Measurements from ENCODE around the gene LITAF.
A peak's percentile ranks its signal among the peaks of the same experiment; 100 is the strongest.
"Not testable (repeated sequence)": the region's sequence is repeated elsewhere in the genome, so short reads cannot be mapped to it uniquely, and the experiment has no call there.

Gene LITAF

DNA sequence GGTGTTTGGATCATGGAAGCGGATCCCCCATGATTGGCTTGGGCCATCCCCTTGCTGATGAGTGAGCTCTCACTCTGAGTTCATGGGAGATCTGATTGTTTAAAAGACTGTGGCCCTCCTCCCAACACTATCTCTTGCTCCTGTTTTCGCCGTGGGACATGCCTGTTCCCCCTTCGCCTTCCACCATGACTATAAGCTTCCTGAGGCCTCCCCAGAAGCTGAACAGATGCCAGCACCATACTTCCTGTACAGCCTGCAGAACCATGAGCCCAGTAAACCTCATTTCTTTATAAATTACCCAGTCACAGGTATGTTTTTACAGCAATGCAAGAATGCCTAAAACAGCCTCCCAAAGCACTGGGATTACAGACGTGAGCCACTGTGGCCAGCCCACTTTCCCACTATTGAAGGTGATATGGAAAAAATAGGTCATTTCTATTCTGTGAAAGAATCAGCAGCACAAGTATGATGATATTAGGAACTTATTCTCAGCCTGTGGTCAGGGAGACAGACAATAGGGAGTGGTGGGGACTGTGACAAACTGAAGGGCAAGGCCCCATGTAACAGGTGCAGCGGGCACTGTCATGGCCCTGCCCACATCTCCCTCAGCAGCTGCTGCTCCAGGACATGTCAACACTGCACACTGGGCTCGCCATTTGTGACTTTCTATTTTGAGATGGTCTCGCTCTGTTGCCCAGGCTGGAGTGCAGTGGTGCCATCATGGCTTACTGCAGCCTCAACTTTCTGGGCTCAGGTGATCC, 33.7 kb upstream of the LITAF start:
- no peak for DNase-seq

- peak in 1 of 14 donors; percentile 11 for DNase-seq
These were observed 32.7 kb upstream of the LITAF start for GRCh38 chr16:11619327-11619851.

DNA sequence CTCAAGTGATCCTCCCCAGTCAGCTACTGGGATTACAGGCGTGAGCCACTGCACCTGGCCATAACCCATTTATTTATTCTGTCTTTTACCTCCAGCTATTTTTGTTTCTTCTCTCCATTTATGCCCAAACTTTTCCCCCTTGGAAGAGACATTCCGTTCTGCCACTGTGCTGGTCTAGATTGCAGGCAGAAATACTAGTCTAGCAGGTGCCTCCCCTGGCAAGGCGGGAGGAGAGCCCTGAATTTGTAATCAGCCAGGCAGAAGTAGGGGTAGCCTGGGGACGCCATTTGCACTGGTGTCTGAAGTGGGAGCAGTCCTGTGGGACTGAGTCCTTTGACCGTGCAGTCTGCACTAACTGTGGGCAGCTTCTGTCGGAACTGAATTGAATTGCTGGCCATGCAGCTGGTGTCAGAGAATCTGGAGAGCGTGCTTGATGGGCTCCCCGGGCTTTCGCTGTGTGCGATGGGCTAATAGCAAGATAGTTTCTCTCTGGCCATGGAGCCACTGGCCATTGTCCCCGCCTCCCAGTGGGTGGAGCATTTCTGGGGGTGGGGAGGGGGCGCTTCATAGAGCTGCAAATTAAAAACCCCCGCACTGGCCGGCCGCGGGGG, 31.5 kb upstream of the LITAF start:
- no peak for DNase-seq

- no peak for DNase-seq
These were observed 29.2 kb upstream of the LITAF start for GRCh38 chr16:11615748-11616447.

DNA sequence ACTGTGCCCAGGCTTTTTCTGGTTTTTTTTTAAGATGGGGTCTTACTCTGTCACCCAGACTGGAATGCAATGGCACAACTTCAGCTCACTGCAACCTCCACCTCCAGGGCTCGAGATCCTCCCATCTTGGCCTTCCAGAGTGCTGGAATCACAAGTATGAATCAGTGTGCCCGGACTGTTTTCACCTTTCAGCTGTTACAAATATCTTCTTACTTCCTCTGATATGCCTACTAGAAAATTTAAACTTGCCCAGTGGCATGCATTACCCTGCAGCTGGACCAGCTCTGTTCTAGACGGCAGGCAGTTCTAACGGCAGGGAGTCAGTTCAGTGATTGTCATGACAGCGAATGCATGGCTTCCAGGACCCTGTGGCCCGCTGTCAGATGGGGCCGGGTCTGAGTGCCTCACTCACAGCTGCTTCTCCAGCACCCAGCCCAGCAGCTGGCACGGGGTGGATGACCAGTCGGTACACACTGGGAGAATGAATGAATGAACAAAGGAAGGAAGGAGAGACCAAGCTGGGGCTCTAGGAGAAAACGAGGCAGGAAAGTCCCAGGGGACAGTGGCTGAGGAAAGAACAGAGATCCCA, 28.0 kb upstream of the LITAF start:
- no peak for DNase-seq

DNA sequence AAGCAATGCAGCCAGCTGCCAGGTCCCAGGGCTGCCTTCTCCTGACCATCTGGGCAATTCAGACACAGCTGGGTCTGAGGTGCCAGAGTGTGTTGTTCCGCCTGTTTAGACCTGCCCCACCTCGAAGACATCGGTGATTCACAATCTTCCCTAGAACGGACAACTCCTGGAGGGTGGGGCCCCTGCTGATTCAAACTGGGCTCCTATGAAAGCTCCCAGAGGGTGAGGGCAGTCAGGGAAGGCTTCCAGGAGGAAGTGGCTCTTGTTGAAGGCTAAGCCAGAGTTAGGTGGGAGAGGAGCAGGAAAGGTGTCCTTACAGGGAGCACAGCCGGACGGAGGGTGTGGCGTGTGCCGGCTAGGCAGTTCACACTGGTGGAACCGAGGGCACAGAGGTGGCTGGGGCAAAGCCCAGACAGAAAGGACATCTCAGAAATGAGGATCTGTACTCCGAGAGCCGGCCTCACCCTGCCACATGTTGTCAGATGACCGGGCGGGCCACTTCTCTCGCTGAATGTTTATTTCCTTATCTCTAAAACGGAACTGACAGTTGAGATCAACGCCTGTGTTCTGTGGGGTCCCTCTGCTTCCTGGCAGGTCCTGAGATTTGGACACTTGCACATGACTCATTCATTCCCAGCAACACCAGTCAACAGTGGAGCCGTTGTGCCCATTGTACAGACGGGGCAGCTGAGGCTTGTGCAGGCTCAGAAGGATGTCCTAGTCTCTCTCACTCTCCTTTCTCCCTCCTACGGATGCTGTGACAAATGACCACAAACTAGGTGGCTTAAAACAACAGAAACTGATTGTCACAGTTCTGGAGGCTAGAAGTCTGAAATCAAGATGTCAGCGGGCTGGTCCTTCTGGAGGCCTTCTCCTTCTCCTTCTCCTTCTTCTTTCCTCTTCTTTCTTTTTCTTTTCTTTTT, 26.9 kb upstream of the LITAF start:
- peak in 8 of 14 donors; percentile 9 to 46 (median 34) for DNase-seq

DNA sequence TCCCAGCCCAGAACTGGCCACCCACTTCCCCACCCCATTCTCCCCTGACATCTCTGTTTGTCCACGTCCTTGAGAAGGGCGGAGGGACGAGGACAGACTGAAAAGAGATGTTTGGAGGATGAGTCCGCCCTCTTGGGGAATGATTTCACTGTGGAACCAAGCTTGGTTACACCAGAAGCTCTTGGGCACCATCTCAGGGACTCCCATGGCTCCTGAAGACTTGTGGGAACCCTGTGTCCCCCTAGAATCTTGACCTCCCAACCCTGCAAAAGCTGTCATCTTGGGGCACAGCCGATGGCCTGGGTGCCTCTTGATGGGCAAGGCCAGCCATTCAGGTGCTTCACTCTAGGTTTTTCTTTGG, 25.9 kb upstream of the LITAF start:
- no peak for DNase-seq

DNA sequence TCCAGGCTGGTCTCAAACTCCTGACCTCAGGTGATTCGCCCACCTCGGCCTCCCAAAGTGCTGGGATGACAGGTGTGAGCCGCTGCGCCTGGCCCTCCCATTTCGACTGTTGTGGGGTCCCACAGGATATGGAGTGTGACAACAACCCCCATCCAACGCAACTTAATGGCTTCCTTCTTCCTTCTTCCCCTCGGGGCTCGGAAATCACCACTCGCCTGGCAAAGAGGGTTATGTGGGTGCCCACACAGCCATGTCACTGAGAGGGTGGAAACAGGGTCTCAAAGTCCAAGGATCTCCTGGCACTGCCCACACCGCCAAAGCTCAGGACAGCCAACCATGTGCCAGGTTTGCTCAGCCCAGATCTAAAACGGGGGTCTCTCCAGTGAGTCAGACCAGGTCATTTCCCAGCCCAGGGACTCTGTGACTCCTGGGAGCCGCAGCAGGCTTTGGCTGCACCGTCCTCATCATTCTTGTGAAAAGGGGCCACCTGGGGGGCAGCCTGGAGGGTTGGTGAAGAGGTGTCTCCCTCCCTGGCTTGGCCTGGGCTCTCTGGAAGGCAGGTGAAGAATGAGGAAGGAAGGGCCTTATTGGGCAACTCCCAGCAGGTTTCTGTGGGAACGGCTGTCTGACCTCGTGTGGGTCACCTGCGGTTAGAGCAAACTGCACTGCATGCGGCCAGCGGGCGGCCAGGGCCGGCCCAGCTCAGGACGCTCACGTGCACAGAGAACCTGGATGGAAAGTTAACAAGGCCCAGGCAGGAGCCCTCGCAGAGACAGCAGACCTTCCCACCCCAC, 25.3 kb upstream of the LITAF start:
- peak in 7 of 14 donors; percentile 7 to 51 (median 21) for DNase-seq

GRCh38 chr16:11610580-11610979, 23.9 kb upstream of the LITAF start:
- no peak for DNase-seq

DNA sequence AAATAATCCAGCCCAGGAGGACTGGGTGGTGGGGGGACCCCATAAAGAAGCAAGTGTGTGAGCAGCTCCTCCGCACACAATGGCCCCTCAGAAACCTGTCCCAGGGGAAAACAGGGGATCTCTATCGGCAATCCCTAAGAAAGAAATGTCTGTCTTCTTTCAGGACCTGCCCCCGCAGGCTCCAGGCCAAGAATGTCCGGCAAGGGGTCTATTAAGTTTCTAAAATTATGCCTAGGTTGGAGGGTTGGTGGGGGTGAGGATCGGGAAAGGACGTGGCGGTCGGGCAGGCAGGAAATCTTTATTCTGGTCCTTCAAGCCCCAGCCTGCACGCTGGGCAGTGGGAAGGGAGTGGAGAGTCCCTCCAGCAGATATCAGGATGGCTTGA, 23.4 kb upstream of the LITAF start:
- DNase-seq = no peak

DNA sequence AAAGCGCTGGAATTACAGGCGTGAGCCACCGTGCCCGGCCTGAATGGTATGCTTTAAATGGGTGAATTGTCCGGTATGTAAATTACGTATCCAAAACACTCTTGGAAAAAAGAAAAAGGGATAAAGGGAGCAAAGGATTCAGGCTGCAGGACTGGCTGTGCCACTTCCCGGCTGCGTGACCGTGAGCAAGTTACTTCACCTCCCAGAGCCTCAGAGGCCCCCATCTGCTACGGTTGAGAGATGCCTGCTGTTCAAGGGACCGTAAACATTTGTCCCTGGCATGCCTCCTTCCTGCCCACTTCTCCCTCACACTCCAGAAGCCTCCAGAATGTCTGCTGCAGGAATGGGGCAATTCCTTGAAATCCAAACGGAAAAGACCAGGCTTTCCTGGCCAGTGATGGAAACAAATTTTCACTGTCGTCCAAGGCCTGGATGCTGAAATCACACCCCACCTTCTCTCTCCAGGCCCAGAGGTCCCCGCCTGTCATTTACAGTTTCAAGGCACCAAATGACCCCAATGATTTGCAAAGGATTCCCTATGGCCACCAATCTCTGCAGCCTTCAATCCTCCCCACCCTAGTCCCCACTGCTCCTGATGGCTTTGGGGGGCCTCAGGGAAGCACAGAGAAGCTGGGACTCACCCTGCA, 22.9 kb upstream of the LITAF start:
- DNase-seq = peak in 2 of 14 donors; percentile 9 to 52

DNA sequence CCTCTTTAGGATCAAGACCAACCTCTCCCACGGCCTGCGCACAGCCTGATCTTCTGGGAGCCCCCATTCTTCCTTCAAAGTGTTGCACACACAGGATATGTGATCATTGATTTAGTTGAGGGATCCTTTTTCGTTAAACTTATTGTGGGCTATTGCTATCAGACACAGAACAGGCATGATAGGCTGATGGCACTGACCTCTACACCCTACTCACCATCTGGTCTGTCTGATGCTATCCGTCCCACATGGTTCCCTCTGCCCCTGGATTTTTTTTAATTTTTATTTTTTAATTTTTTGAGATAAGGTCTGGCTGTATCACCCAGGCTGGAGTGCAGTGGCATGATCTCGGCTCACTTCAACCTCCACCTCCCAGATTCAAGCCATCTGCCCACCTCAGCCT, 19.2 kb upstream of the LITAF start:
- no peak for DNase-seq

- DNase-seq = no peak
These were observed 18.8 kb upstream of the LITAF start for GRCh38 chr16:11605564-11605886.

DNA sequence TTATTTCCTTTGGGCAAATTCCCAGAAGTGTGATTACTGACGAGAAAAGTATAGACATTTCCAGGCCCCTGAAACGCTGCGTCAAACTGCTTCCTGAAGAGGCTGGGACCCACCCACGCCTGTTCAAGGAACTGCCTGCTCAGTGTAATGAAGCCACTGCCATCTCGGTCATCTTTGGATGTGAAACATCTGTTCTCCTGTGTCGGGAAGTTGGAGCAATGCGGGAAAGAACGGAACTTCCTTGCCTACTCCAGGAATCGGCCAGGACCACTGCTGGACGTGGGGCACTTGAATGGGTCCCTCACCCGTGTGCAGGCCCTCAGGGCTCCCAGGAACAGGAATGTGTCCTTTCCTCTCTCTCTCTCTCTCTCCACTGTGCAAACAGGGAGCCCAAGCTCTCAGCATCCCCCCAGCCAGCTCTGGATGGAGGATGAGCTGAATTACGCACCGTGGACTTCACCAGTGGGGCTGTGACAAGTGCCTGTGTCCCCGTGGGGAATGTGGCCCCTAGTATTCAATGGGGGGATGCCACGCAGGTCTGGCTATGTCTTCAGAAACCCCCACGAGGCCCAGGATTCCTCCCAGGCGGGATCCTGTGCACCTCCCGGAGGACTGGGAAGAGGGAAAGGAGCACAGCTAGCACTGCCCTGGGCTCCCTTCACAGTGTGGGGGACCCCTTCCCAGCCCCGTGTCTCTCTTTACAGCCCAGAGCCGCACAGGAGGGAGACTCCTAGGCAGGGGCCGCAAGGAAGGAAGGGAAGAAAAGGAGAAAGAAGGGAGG, 18.3 kb upstream of the LITAF start:
- no peak for DNase-seq

DNA sequence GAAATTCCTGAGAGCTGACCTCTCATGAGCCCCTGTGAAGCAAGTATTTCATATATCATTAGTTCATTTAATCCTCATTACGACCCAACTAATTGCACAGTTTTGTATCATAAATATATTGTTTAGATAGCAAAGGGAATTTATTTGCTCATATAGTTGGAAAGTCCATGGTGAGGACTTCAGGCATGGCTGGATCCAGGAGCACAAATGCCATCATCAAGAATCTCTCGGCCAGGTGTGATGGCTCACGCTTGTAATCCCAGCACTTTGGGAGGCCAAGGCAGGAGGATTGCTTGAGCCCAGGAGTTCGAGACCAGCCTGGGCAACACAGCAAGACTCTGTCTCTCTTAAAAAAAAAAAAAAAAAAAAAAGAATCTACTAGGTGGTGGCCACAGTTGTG, 17.6 kb upstream of the LITAF start:
- not testable (repeated sequence) for DNase-seq

DNA sequence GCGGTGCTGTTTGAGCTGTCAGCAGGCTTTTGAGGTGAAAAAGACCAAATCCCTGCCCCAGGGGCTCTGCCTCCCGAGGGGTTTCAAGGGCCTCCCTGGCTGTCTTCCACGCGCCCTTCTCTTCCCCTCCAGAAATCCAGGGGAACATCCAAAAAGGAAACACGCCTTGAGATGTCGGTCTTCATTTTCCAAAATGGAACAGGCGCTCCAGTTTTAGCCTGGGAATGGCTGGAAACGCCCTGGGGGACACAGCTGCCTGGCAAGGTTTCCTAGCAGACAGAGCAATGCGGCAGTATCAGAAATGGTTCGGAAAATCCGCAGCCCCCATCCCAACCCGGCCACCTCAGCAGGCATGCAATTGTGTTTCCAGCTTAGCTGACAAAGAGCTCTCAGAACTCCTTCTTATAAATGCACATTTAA, 16.6 kb upstream of the LITAF start:
- no peak for DNase-seq

DNA sequence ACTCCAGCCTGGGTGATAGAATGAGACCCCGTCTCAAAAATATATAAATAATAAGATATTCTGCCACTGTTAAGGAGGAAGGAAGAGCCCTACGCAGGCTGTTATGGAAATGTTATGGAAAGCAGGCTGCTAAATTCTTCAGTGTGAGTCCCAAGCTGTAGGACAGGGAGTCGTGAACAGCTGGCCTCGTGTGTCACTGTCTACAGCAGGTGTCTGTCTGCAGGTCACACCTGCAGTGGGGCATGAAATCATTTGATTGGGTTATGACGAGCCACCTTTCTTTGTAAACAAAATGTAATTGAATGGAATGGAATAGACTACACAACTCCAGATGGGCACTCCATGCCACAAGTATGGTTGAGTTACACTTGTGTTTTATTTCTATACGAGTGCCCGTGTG, 15.6 kb upstream of the LITAF start:
- DNase-seq = no peak

- no peak for DNase-seq
These were observed 15.2 kb upstream of the LITAF start for GRCh38 chr16:11601911-11602310.

DNA sequence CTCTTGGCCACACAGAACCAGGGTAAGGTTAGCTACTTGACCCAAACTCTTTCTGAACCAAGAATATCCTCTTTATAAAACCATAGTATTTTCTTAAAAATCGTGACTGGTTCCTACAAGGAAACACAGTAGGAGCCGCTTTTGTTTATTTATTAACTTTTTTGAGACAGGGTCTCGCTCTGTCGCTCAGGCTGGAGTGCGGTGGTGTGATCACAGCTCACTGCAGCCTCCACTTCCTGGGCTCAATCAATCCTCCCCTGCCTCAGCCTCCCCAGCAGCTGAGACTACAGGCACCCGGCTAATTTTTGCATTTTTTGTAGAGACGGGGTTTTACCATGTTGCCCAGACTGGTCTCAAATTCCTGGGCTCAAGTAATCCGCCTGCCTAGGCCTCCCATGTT, 14.7 kb upstream of the LITAF start:
- no peak for DNase-seq

GRCh38 chr16:11599579-11599978, 12.9 kb upstream of the LITAF start:
- DNase-seq = no peak

Data from C1 segment of cervical spinal cord (tissue), 14 donors.